Pancreas (tissue), 10 donors: ENCODE data around the gene IFI44L. TPM values are rescaled to one million over a fixed set of nuclear protein-coding genes. Genes with fewer than 3 reads are reported as not detected.

Experiments used
- ATAC-seq, 4 donors: fragments of 200-7000 bp; cut with Tn5 transposase; one replicate each; pipeline versions ENCODE4 v1.8.0 to v1.9.1; 2020; ENCODE audit warnings: mild to moderate bottlenecking in 4 of 4, moderate library complexity in 4 of 4
- DNase-seq, 6 donors: peaks; one replicate each; pipeline ENCODE4 v3.0.0-alpha.2; 2020
- FAIRE-seq: peaks from 2 replicates; lab custom pipeline; 2012; peaks lifted over from hg19 to GRCh38; lab: Jason Lieb, UNC
- H3K27ac ChIP-seq, 4 donors: fragments of 200-600 bp; sonication (generic); 1 replicate in 3 of 4; 2 replicates in 1 of 4; pipeline versions ENCODE4 v1.5.0 to v1.8.0; 2020
- H3K27me3 ChIP-seq, 4 donors: fragments of 200-600 bp; one replicate each; pipeline ENCODE4 v1.8.0; 2021
- H3K36me3 ChIP-seq, 3 donors: fragments of 200-600 bp; sonication (generic) in 1 of 3; one replicate each; pipeline versions ENCODE4 v1.5.0 to v1.8.0; 2020 to 2021
- H3K4me1 ChIP-seq, 3 donors: fragments of 200-600 bp; one replicate each; pipeline ENCODE4 v1.8.0; 2021
- H3K4me3 ChIP-seq, 4 donors: fragments of 200-600 bp; sonication (generic) in 2 of 4; one replicate each; pipeline versions ENCODE4 v1.5.0 to v1.8.0; 2020 to 2021
- H3K9me3 ChIP-seq, 4 donors: fragments of 200-600 bp; one replicate each; pipeline ENCODE4 v1.8.0; 2021
- CTCF ChIP-seq, 4 donors: fragments of 200-600 bp; sonication (generic) in 3 of 4; IDR thresholded peaks; one replicate each; pipeline versions ENCODE4 v1.5.0 to v1.8.0; 2021; ENCODE audit warnings: antibody characterized with exemption in 4 of 4
- WGBS, 2 donors: extraction: QIAGEN DNeasy Blood & Tissue Kit; methylation state at CpG; one replicate each; pipeline ENCODE4 v1.1.7; 2013; 5-methylcytosine and 5-hydroxymethylcytosine counted together
- intact Hi-C, 3 donors: fragments of 100-400 bp; cut with DNase I; formaldehyde crosslinking; loops; one replicate each; pipeline versions ENCODE4 v1.11.1 to v1.14.2; 2022
- polyA plus RNA-seq, 2 donors: library from polyadenylated mRNA; stranded (reverse); fragments of 200-250 nt; gene quantifications; one replicate each; pipeline ENCODE4 v1.2.3, GENCODE V29; 2013
- total RNA-seq, 6 donors: library from RNA; stranded (reverse); fragmentation: NEBNext Ultra II Directional in 4 of 6; extraction: Animal tissue kit (Norgen Biotek cat#: 25700) in 4 of 6; gene quantifications; one replicate each; pipeline versions ENCODE4 v1.2.1 to v1.2.4, GENCODE V29; 2021 to 2023
- donor health status: healthy with polysubstance abuse.
- donor health status: DM: no; HTN: no; CAD: no; lungs with moderate emphysema.
- donor health status: DM: no; HTN: no; CAD: no.
- donor health status: control.
- donor health status: control.
- donor health status: Bipolar disorder and iron deficiency.
- donor health status: DM: yes; HTN: yes; CAD: no.
- donor health status: DM: no; HTN: no; CAD: no.
- donor health status: DM: no; HTN: no; CAD: no.
- donor health status: DM: yes; HTN: yes; CAD: no.

IFI44L gene
- total and polyA plus RNA-seq, 8 donors, result 0.38 to 3.9 (median 1.4) TPM

- DNase-seq (no peak), ATAC-seq (no peak), FAIRE-seq (no peak)
- Histone ChIP-seq H3K36me3 (no peaks in the 10 kb centered on the region), H3K9me3 (no peaks in the 10 kb centered on the region), H3K27me3 (no peaks in the 10 kb centered on the region), H3K27ac (no peak overlapping the region), H3K4me3 (no peak overlapping the region), H3K4me1 (no peaks in the 10 kb centered on the region)
- intact Hi-C loops, result no loop called here
- WGBS, 2 donors, result 84 to 95% methylated on average over 1 of the region's 1 CpG
- no peak for TF ChIP-seq CTCF (IDR thresholded peaks at IDR 0.05)
These were observed 33.0 kb upstream of the IFI44L start for GRCh38 chr1:78587211-78587610.

- Histone ChIP-seq H3K4me3 (no peak overlapping the region), H3K9me3 (no peaks in the 10 kb centered on the region), H3K4me1 (no peaks in the 10 kb centered on the region), H3K27me3 (no peaks in the 10 kb centered on the region), H3K36me3 (no peaks in the 10 kb centered on the region), H3K27ac (no peak overlapping the region)
- intact Hi-C loops, result no loop called here
- DNase-seq (no peak), FAIRE-seq (no peak), ATAC-seq (no peak)
- WGBS, 2 donors, result 58 to 61% methylated on average over 4 of the region's 4 CpGs
- TF ChIP-seq CTCF (IDR thresholded peaks at IDR 0.05), result no peak
These were observed 28.3 kb upstream of the IFI44L start for GRCh38 chr1:78591971-78592370.

- no peaks in the 10 kb centered on the region for H3K36me3 ChIP-seq
- no peak overlapping the region for H3K27ac ChIP-seq
- no peaks in the 10 kb centered on the region for H3K9me3 ChIP-seq
- peaks cover 0 to 7% (median 0%) of the 10 kb centered on the region in 3 donors for H3K4me1 ChIP-seq
- no peak overlapping the region for H3K4me3 ChIP-seq
- intact Hi-C loops, result no loop called here
- ATAC-seq (no peak), DNase-seq (no peak), FAIRE-seq (no peak)
- H3K27me3 ChIP-seq, result no peaks in the 10 kb centered on the region
- no peak for TF ChIP-seq CTCF (IDR thresholded peaks at IDR 0.05)
- WGBS, 2 donors, result 62 to 72% methylated on average over 4 of the region's 4 CpGs
These were observed 21.0 kb upstream of the IFI44L start for GRCh38 chr1:78599294-78599693.

GRCh38 chr1:78601068-78601467 is 19.2 kb upstream of the IFI44L start:
- DNase-seq (no peak), ATAC-seq (peak in 2 of 4 donors; percentile 57 to 64), FAIRE-seq (no peak)
- Histone ChIP-seq H3K4me3 (no peak overlapping the region), H3K36me3 (no peaks in the 10 kb centered on the region), H3K4me1 (peaks cover 0 to 7% (median 0%) of the 10 kb centered on the region in 3 donors), H3K27me3 (no peaks in the 10 kb centered on the region), H3K9me3 (no peaks in the 10 kb centered on the region), H3K27ac (no peak overlapping the region)
- 3 to 10% methylated on average over 1 of the region's 1 CpG for WGBS, 2 donors
- intact Hi-C loops, result loop anchor here in 1 of 3 donors (10.0 kb wide), 1 partner anchor 456 kb away; no protein-coding TSS in a partner anchor
- no peak for TF ChIP-seq CTCF (IDR thresholded peaks at IDR 0.05)

- intact Hi-C loops, result loop anchor here in 1 of 3 donors (10.0 kb wide), 1 partner anchor 458 kb away; no protein-coding TSS in a partner anchor
- no peak for FAIRE-seq
- Histone ChIP-seq H3K27ac (no peak overlapping the region), H3K36me3 (no peaks in the 10 kb centered on the region), H3K4me1 (peaks cover 0 to 7% (median 0%) of the 10 kb centered on the region in 3 donors), H3K9me3 (no peaks in the 10 kb centered on the region), H3K27me3 (no peaks in the 10 kb centered on the region), H3K4me3 (no peak overlapping the region)
- 94 to 96% methylated on average over 1 of the region's 1 CpG for whole genome bisulfite sequencing, 2 donors
- no peak for DNase-seq
- ATAC-seq, result no peak
- TF ChIP-seq CTCF (IDR thresholded peaks at IDR 0.05), result no peak
These were observed 17.0 kb upstream of the IFI44L start for GRCh38 chr1:78603206-78603605.
